GM12801 (cell line): ENCODE data around the gene EFNA5.

ENCODE experiments used
- TF ChIP-seq, protein P1 (sequence below): IDR thresholded peaks from one replicate; pipeline ENCODE4 v1.5.1; 2011; ENCODE audit warnings: control low read depth; ENCODE audit not compliant: insufficient read length; ENCODE audit errors: extremely low read depth

Gene EFNA5

DNA sequence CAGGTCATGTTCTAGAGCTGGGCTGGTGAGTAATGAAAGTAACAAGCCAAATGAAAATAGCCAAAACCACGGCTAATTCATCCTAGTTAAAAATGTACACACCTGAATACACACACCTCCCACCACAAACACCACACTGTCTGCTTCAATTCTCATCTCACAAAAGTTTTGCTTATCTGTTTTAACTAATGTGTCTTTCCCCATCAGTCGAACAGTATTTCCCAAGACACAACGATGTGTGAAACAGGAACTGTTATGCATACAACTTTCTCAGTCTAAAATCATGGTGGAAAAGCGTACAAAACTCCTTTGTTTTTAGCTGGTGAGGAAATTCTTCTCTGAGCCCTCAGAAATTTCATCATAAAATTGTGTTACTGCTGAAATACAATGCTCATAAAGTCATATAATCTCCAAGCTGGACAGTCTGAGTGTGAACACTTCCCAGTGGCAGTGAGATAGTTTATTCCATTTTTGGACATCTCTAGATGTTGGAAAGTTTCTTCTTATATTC is 242.4 kb downstream of the EFNA5 start:
- TF ChIP-seq, protein P1, sequence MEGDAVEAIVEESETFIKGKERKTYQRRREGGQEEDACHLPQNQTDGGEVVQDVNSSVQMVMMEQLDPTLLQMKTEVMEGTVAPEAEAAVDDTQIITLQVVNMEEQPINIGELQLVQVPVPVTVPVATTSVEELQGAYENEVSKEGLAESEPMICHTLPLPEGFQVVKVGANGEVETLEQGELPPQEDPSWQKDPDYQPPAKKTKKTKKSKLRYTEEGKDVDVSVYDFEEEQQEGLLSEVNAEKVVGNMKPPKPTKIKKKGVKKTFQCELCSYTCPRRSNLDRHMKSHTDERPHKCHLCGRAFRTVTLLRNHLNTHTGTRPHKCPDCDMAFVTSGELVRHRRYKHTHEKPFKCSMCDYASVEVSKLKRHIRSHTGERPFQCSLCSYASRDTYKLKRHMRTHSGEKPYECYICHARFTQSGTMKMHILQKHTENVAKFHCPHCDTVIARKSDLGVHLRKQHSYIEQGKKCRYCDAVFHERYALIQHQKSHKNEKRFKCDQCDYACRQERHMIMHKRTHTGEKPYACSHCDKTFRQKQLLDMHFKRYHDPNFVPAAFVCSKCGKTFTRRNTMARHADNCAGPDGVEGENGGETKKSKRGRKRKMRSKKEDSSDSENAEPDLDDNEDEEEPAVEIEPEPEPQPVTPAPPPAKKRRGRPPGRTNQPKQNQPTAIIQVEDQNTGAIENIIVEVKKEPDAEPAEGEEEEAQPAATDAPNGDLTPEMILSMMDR: no peak

DNA sequence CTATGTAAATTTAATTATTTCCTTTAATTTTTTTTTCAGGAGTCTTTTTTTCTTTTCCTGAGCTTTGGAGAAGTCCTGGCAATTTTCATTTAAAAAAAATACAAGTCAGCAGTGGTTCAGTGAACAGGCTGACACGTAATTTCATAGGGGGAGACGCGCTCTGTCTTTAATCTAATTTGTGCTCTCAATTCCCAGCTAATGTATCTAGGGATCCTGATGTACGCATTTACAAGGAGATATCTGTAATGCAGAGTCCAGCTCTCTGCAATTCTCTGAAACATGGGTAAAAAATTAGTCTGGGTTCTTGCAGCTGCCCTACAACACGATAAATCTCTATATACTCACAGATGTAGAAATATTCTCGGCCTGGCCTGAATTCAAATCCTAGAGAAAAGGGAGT is 243.9 kb downstream of the EFNA5 start:
- TF ChIP-seq, protein P1: no peak

DNA sequence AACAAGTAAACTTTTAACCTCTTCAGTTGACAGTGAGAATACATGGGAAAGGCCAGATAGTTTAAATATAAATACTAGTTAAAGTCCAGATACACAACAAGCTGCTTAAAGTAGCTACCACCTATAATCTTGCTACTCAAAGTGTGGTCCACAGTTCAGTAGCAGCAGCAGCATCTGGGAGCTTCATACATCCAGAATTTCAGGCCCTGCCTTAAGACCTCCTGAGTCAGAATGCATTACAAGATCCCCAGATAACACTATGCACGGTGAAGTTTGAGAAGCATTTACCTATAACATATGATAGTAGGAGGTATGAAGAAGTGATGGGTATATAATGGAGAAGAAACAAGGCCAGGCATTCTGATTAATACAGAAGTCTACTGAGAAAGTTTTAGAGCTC is 244.5 kb downstream of the EFNA5 start:
- TF ChIP-seq, protein P1: no peak

DNA sequence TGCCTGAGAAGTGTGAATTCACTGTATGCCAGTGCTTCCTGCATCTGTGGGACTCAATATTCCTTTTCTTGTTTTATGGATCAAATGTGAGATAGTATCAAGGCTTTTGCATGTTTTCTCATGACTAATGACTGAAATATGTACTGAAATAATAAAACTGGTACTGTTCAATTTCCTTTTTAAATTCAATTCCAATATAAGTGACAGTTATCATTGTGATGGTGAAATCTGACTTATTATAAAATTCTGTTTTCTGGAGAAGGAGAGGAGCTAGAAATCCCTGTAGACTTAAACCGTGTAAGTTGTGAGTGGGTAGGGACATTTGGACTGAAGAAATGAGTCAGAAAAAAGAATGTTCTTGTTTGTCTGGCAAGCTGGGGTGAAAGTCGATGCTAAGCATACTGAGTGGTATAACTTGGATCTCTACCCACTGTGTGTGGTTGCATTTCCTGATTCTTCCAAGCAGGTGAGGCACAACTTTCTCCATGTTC is 245.2 kb downstream of the EFNA5 start:
- TF ChIP-seq, protein P1: no peak

DNA sequence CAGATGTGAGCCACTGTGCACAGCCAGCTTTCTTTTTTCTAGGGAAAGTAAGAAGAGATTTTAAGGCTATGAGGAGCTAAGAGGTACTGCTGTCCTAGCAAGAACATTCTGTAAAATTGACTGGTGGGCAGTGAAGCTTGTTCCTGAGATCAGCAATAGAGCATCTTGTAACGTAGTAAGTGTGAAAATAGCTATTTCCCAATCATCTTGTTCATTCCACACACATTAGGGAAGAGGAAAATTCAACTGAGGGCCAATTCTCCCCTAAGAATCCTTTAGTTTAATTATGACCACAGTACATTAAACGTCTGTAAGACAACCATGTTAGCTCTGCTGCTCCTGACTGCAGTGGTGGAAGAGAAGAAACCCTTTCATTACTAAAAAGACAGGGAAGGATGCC is 246.2 kb downstream of the EFNA5 start:
- TF ChIP-seq, protein P1: no peak

DNA sequence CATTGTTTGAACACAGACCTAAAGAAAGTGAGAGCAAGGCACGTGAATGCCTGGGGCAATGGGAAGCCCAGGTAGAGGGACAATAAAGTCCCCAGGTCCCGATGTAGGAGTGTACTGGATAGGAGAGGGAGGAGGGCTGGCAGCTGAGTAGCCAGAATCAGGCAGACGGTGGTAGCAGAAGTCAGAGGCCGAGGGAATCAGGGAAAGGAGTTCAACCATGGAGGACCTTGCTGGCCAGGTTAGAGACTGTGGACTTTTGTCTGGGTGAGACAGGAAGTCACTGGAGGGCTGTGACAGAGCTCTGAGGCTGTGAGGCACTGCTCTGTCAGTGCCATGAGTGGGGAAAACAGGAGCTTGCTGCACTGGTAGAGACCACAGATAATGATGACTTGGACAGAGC is 248.2 kb downstream of the EFNA5 start:
- TF ChIP-seq, protein P1: no peak

DNA sequence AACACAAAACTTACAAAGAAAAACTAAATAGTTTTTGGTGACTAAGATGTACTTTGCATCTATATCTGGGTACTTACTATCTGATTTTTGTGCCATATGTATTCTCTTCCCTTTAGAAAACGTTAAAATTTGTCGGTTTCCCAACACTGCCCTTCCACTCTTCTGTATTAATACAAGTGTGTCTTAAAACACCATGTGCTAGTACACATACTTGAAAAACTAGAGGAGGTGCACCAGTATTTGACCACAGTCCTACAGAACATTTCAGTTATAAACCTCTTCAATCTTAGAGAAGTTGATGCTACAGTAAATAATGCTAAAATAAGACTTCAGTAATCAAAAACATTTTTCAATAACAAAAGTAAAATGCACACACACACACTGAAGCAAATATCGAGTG is 251.2 kb downstream of the EFNA5 start:
- TF ChIP-seq, protein P1: no peak
